ENCODE data around the gene EFCAB11.

DNA sequence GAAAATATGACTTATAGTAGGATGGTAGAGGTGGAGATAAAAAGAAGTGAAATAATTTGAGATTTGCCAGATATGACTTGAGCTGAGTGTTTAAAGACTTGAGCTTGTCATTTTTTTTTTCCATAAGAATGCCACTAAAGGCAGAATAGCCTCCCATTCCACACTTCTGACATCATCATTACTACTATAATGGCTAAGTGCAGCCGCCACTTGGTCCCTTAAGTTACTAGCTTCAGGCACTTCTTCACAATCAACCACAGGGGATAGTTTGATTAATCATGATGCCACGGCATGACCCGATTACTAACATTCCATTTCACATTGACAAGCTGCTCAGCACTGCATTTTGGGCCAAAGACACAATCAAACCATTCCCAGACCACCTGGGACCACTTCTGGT, 127.9 kb downstream of the EFCAB11 start:
- TF ChIP-seq CTCF (IDR thresholded peaks at IDR 0.05; ENCODE audit: insufficient read depth, low read depth, low read length), result no peak
- TF ChIP-seq EZH2 (IDR thresholded peaks at IDR 0.05; ENCODE audit: insufficient read depth, low read length), result no peak
